Measurements from ENCODE around the gene BTG4. TPM values are rescaled to one million over a fixed set of nuclear protein-coding genes. Genes with fewer than 3 reads are reported as not detected.

The BTG4 gene
- total and polyA plus RNA-seq, 9 of the 15 experiments (the other 6 are each of a cell fraction or from before 2014, with no cell fraction given) = not detected

DNA sequence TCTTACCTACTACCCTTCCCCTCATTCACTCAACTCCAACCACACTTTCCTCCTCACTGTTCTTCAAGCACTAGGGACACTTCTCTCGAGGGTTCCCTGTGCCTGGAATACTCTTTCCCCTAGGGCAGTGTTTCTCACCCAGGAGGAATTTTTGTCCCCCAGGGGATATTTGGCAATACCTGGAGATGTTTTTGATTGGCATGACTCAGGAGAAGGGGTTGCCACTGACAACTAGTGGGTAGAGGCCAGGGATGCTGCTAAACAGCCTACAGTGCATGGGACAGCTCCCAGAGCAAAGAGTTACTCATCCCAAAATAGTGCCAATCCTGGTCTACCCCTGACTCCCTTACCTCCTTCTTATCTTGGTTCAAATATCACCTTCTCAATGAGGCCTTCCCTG lies 40.0 kb downstream of the BTG4 start:
- no peak overlapping the region for H2AFZ ChIP-seq (ENCODE audit: low read depth, low read length)
- H3K9me3 ChIP-seq (replicated peaks; ENCODE audit: control insufficient read depth, insufficient read depth, low read depth, low read length) = no peaks in the 10 kb centered on the region
- intact Hi-C loops (cut with micrococcal nuclease) = no loop called here
- H3K27me3 ChIP-seq (ENCODE audit: control insufficient read depth in 2 of 2, insufficient read depth in 2 of 2, low read length in 2 of 2) = no peaks in the 10 kb centered on the region
- no peak overlapping the region for H3K27ac ChIP-seq (ENCODE audit: extremely low read depth, low read depth, low read length)
- FAIRE-seq = no peak
- H3K4me1 ChIP-seq (replicated peaks in 1 of 2; ENCODE audit: control insufficient read depth in 2 of 2, insufficient read depth in 2 of 2, low read length in 2 of 2) = no peaks in the 10 kb centered on the region
- DNase-seq (ENCODE audit: extremely low read depth in 1 of 4, low spot score in 3 of 4) = no peak
- no peaks in the 10 kb centered on the region for H3K36me3 ChIP-seq (ENCODE audit: control insufficient read depth, insufficient read depth, low read length)
- no peak overlapping the region for H3K4me2 ChIP-seq (ENCODE audit: insufficient read depth, low read length)
- 0% methylated on average over 1 of the region's 1 CpG for WGBS (ENCODE audit: insufficient coverage, low coverage, missing lambda C conversion rate)
- ChIA-PET CTCF (ENCODE audit: low intra/inter-chr PET ratio) (no interaction called here), POLR2A (no interaction called here)
- ATAC-seq = no peak
- in situ Hi-C loops (cut with MboI) = no loop called here
- H3K9me1 ChIP-seq (ENCODE audit: control insufficient read depth, insufficient read depth, low read length) = no peaks in the 10 kb centered on the region
- no peaks in the 10 kb centered on the region for H4K20me1 ChIP-seq (replicated peaks; ENCODE audit: control insufficient read depth, insufficient read depth, low read length)
- BruUV-seq (replicated peaks) = no TSS peak
- no peaks in the 10 kb centered on the region for H3K79me2 ChIP-seq (ENCODE audit: control insufficient read depth, insufficient read depth, low read length)
- H3K4me3 ChIP-seq = no peak overlapping the region
- H3K9ac ChIP-seq (ENCODE audit: insufficient read depth in 1 of 2, low read depth in 2 of 2, low read length in 2 of 2) = no peak overlapping the region
- TF ChIP-seq BACH1 (tag; IDR thresholded peaks at IDR 0.05) (no peak), ZNF263 (CRISPR knock-in tag; IDR thresholded peaks at IDR 0.05; ENCODE audit: borderline replicate concordance) (no peak), ZFX (CRISPR knock-in tag; IDR thresholded peaks at IDR 0.05) (no peak), ZNF311 (CRISPR knock-in tag; IDR thresholded peaks at IDR 0.05) (no peak), SMC3 (conservative IDR thresholded peaks at IDR 0.05; ENCODE audit: insufficient read depth, low read depth, low read length) (no peak), IRF2 (CRISPR knock-in tag; IDR thresholded peaks at IDR 0.05) (no peak), KHSRP (IDR thresholded peaks at IDR 0.05) (no peak), ZC3H4 (CRISPR knock-in tag; IDR thresholded peaks at IDR 0.05; ENCODE audit: borderline replicate concordance) (no peak), RBFOX2 (IDR thresholded peaks at IDR 0.05; ENCODE audit: low read depth, low read length) (no peak), POLR2G (IDR thresholded peaks at IDR 0.05; ENCODE audit: low read depth, low read length) (no peak), RBM14 (IDR thresholded peaks at IDR 0.05; ENCODE audit: borderline replicate concordance, insufficient read depth, low read depth, low read length) (no peak), NR2C1 (IDR thresholded peaks at IDR 0.05) (no peak), NR2C1 (tag; IDR thresholded peaks at IDR 0.05) (no peak), POLR2A (conservative IDR thresholded peaks at IDR 0.05) (no peak), ETV1 (tag; conservative IDR thresholded peaks at IDR 0.05; ENCODE audit: low read depth) (no peak), MTA3 (IDR thresholded peaks at IDR 0.05; ENCODE audit: borderline replicate concordance) (no peak), ZNF507 (tag; conservative IDR thresholded peaks at IDR 0.05) (no peak), ZNF140 (CRISPR knock-in tag; IDR thresholded peaks at IDR 0.05) (no peak), NCOA2 (IDR thresholded peaks at IDR 0.05; ENCODE audit: partially characterized antibody in 2 of 2) (no peak)
- TF ChIP-seq, protein P1, sequence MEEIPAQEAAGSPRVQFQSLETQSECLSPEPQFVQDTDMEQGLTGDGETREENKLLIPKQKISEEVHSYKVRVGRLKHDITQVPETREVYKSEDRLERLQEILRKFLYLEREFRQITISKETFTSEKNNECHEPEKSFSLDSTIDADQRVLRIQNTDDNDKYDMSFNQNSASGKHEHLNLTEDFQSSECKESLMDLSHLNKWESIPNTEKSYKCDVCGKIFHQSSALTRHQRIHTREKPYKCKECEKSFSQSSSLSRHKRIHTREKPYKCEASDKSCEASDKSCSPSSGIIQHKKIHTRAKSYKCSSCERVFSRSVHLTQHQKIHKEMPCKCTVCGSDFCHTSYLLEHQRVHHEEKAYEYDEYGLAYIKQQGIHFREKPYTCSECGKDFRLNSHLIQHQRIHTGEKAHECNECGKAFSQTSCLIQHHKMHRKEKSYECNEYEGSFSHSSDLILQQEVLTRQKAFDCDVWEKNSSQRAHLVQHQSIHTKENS (CRISPR knock-in tag; IDR thresholded peaks at IDR 0.05) = no peak
- TF ChIP-seq, protein P2, sequence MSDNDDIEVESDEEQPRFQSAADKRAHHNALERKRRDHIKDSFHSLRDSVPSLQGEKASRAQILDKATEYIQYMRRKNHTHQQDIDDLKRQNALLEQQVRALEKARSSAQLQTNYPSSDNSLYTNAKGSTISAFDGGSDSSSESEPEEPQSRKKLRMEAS (CRISPR knock-in tag; IDR thresholded peaks at IDR 0.05) = no peak

All from K562 (cell line).